ENCODE measurements around the gene TANGO6. TPM values are rescaled to one million over a fixed set of nuclear protein-coding genes. Genes with fewer than 3 reads are reported as not detected.

TANGO6 gene
- total RNA-seq, 1 experiment from 2014 or later: 17.1 TPM

GRCh38 chr16:69110406-69110805 is 267.1 kb downstream of the TANGO6 start:
- Histone ChIP-seq H3K36me3 (peaks cover 36% of the 10 kb centered on the region), H3K4me1 (replicated peaks) (peaks cover 13% of the 10 kb centered on the region), H3K27ac (no peak overlapping the region), H3K4me3 (no peak overlapping the region), H3K27me3 (replicated peaks) (no peaks in the 10 kb centered on the region), H3K9me3 (replicated peaks) (no peaks in the 10 kb centered on the region)
- DNase-seq (ENCODE audit: low read depth in 1 of 2, low spot score in 2 of 2): no peak

- Histone ChIP-seq H3K27me3 (replicated peaks) (no peaks in the 10 kb centered on the region), H3K9me3 (replicated peaks) (no peaks in the 10 kb centered on the region), H3K4me3 (no peak overlapping the region), H3K27ac (no peak overlapping the region), H3K36me3 (peaks cover 41% of the 10 kb centered on the region), H3K4me1 (replicated peaks) (peaks cover 7% of the 10 kb centered on the region)
- DNase-seq (ENCODE audit: low read depth in 1 of 2, low spot score in 2 of 2): no peak
Measured at GRCh38 chr16:69111216-69111875, 268.0 kb downstream of the TANGO6 start.

- no peaks in the 10 kb centered on the region for H3K9me3 ChIP-seq (replicated peaks)
- H3K4me3 ChIP-seq: no peak overlapping the region
- no peak for DNase-seq (ENCODE audit: low read depth in 1 of 2, low spot score in 2 of 2)
- H3K36me3 ChIP-seq: peaks cover 46% of the 10 kb centered on the region
- no peak overlapping the region for H3K27ac ChIP-seq
- H3K4me1 ChIP-seq (replicated peaks): peaks cover 2% of the 10 kb centered on the region
- no peaks in the 10 kb centered on the region for H3K27me3 ChIP-seq (replicated peaks)
Measured at GRCh38 chr16:69111876-69112230, 268.5 kb downstream of the TANGO6 start.

- DNase-seq (ENCODE audit: low read depth in 1 of 2, low spot score in 2 of 2): peak; percentile 31 to 75
- Histone ChIP-seq H3K9me3 (replicated peaks) (no peaks in the 10 kb centered on the region), H3K36me3 (peaks cover 52% of the 10 kb centered on the region), H3K27ac (no peak overlapping the region), H3K4me1 (replicated peaks) (no peaks in the 10 kb centered on the region), H3K4me3 (no peak overlapping the region), H3K27me3 (replicated peaks) (no peaks in the 10 kb centered on the region)
Measured at GRCh38 chr16:69112285-69113129, 269.2 kb downstream of the TANGO6 start.

- Histone ChIP-seq H3K4me1 (replicated peaks) (no peaks in the 10 kb centered on the region), H3K9me3 (replicated peaks) (no peaks in the 10 kb centered on the region), H3K36me3 (peaks cover 57% of the 10 kb centered on the region), H3K27ac (no peak overlapping the region), H3K4me3 (no peak overlapping the region), H3K27me3 (replicated peaks) (no peaks in the 10 kb centered on the region)
- DNase-seq (ENCODE audit: low read depth in 1 of 2, low spot score in 2 of 2): no peak
Measured at GRCh38 chr16:69113216-69113615, 269.9 kb downstream of the TANGO6 start.

GRCh38 chr16:69114346-69114975 is 271.1 kb downstream of the TANGO6 start:
- no peaks in the 10 kb centered on the region for H3K27me3 ChIP-seq (replicated peaks)
- H3K27ac ChIP-seq: no peak overlapping the region
- DNase-seq (ENCODE audit: low read depth in 1 of 2, low spot score in 2 of 2): no peak
- H3K9me3 ChIP-seq (replicated peaks): no peaks in the 10 kb centered on the region
- peaks cover 64% of the 10 kb centered on the region for H3K36me3 ChIP-seq
- no peaks in the 10 kb centered on the region for H3K4me1 ChIP-seq (replicated peaks)
- no peak overlapping the region for H3K4me3 ChIP-seq

GRCh38 chr16:69114976-69115355 is 271.6 kb downstream of the TANGO6 start:
- Histone ChIP-seq H3K27ac (no peak overlapping the region), H3K9me3 (replicated peaks) (no peaks in the 10 kb centered on the region), H3K36me3 (peaks cover 64% of the 10 kb centered on the region), H3K4me1 (replicated peaks) (no peaks in the 10 kb centered on the region), H3K27me3 (replicated peaks) (no peaks in the 10 kb centered on the region), H3K4me3 (no peak overlapping the region)
- DNase-seq (ENCODE audit: low read depth in 1 of 2, low spot score in 2 of 2): no peak

GRCh38 chr16:69115361-69115760 is 272.0 kb downstream of the TANGO6 start:
- H3K27me3 ChIP-seq (replicated peaks): no peaks in the 10 kb centered on the region
- no peak for DNase-seq (ENCODE audit: low read depth in 1 of 2, low spot score in 2 of 2)
- no peaks in the 10 kb centered on the region for H3K9me3 ChIP-seq (replicated peaks)
- peaks cover 65% of the 10 kb centered on the region for H3K36me3 ChIP-seq
- H3K4me3 ChIP-seq: no peak overlapping the region
- no peaks in the 10 kb centered on the region for H3K4me1 ChIP-seq (replicated peaks)
- H3K27ac ChIP-seq: no peak overlapping the region

- Histone ChIP-seq H3K27ac (no peak overlapping the region), H3K27me3 (replicated peaks) (no peaks in the 10 kb centered on the region), H3K9me3 (replicated peaks) (no peaks in the 10 kb centered on the region), H3K4me1 (replicated peaks) (no peaks in the 10 kb centered on the region), H3K36me3 (peaks cover 70% of the 10 kb centered on the region), H3K4me3 (no peak overlapping the region)
- no peak for DNase-seq (ENCODE audit: low read depth in 1 of 2, low spot score in 2 of 2)
Measured at GRCh38 chr16:69115837-69116236, 272.5 kb downstream of the TANGO6 start.

- H3K9me3 ChIP-seq (replicated peaks): no peaks in the 10 kb centered on the region
- no peak for DNase-seq (ENCODE audit: low read depth in 1 of 2, low spot score in 2 of 2)
- peaks cover 75% of the 10 kb centered on the region for H3K36me3 ChIP-seq
- no peak overlapping the region for H3K4me3 ChIP-seq
- H3K27ac ChIP-seq: no peak overlapping the region
- H3K4me1 ChIP-seq (replicated peaks): no peaks in the 10 kb centered on the region
- H3K27me3 ChIP-seq (replicated peaks): no peaks in the 10 kb centered on the region
Measured at GRCh38 chr16:69116256-69116875, 273.0 kb downstream of the TANGO6 start.

- Histone ChIP-seq H3K9me3 (replicated peaks) (no peaks in the 10 kb centered on the region), H3K27me3 (replicated peaks) (no peaks in the 10 kb centered on the region), H3K4me1 (replicated peaks) (no peaks in the 10 kb centered on the region), H3K4me3 (no peak overlapping the region), H3K27ac (no peak overlapping the region), H3K36me3 (peaks cover 75% of the 10 kb centered on the region)
- no peak for DNase-seq (ENCODE audit: low read depth in 1 of 2, low spot score in 2 of 2)
Measured at GRCh38 chr16:69116906-69117305, 273.6 kb downstream of the TANGO6 start.

- Histone ChIP-seq H3K4me3 (no peak overlapping the region), H3K36me3 (peaks cover 79% of the 10 kb centered on the region), H3K27me3 (replicated peaks) (no peaks in the 10 kb centered on the region), H3K9me3 (replicated peaks) (no peaks in the 10 kb centered on the region), H3K4me1 (replicated peaks) (no peaks in the 10 kb centered on the region), H3K27ac (no peak overlapping the region)
- DNase-seq (ENCODE audit: low read depth in 1 of 2, low spot score in 2 of 2): no peak
Measured at GRCh38 chr16:69118468-69118867, 275.1 kb downstream of the TANGO6 start.

- H3K4me1 ChIP-seq (replicated peaks): no peaks in the 10 kb centered on the region
- no peak for DNase-seq (ENCODE audit: low read depth in 1 of 2, low spot score in 2 of 2)
- H3K27me3 ChIP-seq (replicated peaks): no peaks in the 10 kb centered on the region
- no peak overlapping the region for H3K27ac ChIP-seq
- H3K9me3 ChIP-seq (replicated peaks): no peaks in the 10 kb centered on the region
- H3K4me3 ChIP-seq: no peak overlapping the region
- H3K36me3 ChIP-seq: peaks cover 82% of the 10 kb centered on the region
Measured at GRCh38 chr16:69118994-69119393, 275.7 kb downstream of the TANGO6 start.

- Histone ChIP-seq H3K4me3 (no peak overlapping the region), H3K4me1 (replicated peaks) (no peaks in the 10 kb centered on the region), H3K36me3 (peaks cover 84% of the 10 kb centered on the region), H3K27me3 (replicated peaks) (no peaks in the 10 kb centered on the region), H3K27ac (no peak overlapping the region), H3K9me3 (replicated peaks) (no peaks in the 10 kb centered on the region)
- DNase-seq (ENCODE audit: low read depth in 1 of 2, low spot score in 2 of 2): no peak
Measured at GRCh38 chr16:69119536-69119935, 276.2 kb downstream of the TANGO6 start.
